SK-N-MC (cell line): Measurements from ENCODE around the gene MEGF8.

Experiments used
- EZH2 ChIP-seq: fragments of 200-600 bp; sonication (generic); IDR thresholded peaks from one replicate; pipeline ENCODE4 v1.6.1; 2017; ENCODE audit warnings: antibody characterized with exemption
- POLR2AphosphoS5 ChIP-seq: IDR thresholded peaks from 2 replicates; pipeline ENCODE4 v1.6.1; 2012; ENCODE audit warnings: mild to moderate bottlenecking, low read depth, low read length, borderline replicate concordance

GRCh38 chr19:42344336-42344893 lies 19.0 kb downstream of the MEGF8 start:
- TF ChIP-seq EZH2 (no peak), POLR2AphosphoS5 (no peak)
